GM19238 (cell line): ENCODE measurements around the gene APBB2.
"Not testable (repeated sequence)": the region's sequence is repeated elsewhere in the genome, so short reads cannot be mapped to it uniquely, and the experiment has no call there.

Experiments
- DNase-seq: peaks from one replicate; pipeline ENCODE4 v3.0.0; 2011; ENCODE audit warnings: low spot score; ENCODE audit not compliant: insufficient read length

APBB2 gene

GRCh38 chr4:41066049-41066448 lies 148.3 kb downstream of the APBB2 start:
- no peak for DNase-seq

DNA sequence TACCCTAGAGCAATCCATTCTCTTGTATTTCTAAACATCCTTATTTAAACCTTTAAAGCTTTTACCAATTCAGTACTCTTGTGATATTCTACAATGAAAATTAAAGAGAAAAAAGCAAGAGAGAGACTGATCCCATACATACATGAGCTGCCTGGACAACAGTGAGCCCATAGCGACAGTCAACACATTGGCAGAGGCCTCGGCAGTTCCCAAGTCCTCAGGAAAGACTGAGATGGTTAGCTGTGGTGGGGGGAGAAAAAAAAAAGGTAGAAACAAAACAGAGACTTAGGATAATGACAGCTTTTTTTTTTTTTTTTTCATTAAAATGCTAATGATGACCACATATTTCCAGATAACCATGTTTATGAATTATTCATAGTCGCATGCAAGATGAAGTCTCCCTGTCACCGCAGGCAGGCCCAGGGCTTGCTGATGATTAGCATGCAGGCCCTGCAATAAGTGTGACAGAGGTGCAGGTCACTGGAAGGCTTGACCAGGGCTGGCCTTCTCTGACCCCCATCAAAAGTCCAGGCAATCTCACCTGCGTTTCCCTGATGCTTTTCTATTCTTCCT lies 148.8 kb downstream of the APBB2 start:
- DNase-seq = no peak

DNA sequence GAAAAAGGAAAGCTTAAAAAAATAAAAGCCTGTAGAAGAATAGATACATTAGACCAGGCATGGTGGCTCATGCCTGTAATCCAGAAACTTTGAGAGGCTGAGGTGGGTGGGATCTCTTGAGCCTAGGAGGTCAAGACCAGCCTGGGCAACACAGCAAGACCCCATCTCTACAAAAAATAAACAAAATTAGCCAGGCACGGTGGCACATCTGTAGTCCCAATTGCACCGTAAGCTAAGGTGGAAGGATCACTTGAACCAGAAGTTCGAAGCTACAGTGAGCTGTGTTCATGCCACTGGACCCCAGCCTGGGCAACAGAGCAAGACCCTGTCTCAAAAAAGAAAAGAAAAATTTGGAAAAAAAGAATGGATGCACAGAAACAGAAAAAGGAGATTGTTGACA lies 149.4 kb downstream of the APBB2 start:
- no peak for DNase-seq

DNA sequence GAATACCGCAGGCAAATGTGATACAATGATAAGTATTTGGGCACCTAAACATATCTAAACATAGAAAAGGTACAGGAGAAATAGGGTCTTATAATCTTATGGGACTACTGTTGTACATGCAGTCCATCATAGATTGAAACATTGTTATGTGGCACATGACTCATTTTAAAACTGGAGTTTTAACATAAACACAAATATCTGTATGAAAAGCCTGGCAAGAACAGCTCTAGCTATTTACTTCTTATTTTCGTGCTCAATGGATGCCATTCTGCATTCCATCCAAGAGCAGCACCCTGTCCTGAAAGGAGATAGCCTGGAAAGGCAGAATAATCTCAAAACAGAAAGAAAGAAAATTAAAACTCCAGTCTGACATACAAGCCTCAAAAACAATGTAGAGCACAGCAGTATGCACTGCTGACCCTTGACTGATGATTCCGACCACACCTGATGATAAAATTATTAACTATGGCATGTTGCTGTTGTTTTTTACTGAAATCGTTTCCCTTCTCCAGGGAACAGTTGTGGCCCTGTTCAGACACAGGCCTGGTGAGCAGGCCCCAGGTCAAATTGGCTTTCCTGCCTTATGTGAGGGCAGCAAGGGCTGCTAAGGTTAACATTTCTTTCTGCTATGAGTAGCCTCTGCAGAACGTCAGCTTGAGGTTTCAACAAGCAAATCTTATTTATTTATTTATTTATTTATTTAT lies 152.7 kb downstream of the APBB2 start:
- no peak for DNase-seq

GRCh38 chr4:41060352-41061334 lies 153.7 kb downstream of the APBB2 start:
- DNase-seq = no peak

DNA sequence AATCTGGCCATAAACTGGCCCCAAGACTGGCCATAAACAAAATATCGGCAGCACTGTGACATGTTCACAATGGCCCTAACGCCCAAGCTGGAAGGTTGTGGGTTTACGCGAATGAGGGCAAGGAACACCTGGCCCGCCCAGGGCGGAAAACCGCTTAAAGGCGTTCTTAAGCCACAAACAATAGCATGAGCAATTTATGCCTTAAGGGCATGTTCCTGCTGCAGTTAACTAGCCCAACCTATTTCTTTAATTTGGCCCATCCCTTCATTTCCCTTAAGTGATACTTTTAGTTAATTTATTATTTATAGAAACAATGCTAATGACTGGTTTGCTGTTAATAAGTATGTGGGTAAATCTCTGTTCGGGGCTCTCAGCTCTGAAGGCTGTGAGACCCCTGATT lies 154.9 kb downstream of the APBB2 start:
- DNase-seq = not testable (repeated sequence)

DNA sequence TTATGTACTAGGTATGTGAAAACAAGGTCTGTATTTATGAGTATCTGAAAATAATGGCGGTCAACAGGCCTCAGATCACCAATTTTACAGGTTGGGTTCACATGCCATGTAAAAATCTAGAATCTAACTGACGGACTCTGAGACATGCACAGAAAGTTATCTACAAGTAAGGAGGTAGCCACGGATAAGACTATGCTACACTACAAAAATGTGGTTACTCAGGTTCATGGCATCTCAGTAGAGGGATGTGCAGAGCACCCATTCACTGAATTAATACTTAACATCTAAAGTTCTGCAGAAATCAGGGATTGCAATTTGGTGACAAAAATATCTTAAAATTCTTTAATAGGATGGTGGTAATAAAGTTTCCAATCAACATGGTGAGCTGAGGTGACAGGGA lies 155.9 kb downstream of the APBB2 start:
- no peak for DNase-seq

DNA sequence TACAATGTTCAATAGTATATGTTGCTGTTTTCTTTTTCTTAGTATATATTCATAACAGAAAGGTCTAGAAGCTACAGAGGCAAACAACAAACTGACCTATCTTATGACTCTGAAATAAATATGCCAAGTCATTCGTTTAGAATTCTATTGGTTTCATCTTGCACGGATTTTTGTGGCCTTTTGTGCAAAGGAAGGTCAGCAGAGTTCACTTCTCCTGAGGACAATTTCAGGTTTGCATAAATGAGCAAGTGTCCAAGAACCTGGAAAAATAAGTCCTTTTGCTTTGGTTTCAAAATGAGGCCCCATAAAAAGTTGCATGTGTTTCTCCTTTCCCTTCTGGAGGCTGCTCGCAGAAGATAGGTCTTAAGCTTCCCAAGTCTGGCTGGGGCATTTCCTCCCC lies 156.9 kb downstream of the APBB2 start:
- DNase-seq = no peak

GRCh38 chr4:41052287-41052686 lies 162.1 kb downstream of the APBB2 start:
- no peak for DNase-seq

- DNase-seq = no peak
Measured at GRCh38 chr4:41050880-41051775, 163.2 kb downstream of the APBB2 start.

DNA sequence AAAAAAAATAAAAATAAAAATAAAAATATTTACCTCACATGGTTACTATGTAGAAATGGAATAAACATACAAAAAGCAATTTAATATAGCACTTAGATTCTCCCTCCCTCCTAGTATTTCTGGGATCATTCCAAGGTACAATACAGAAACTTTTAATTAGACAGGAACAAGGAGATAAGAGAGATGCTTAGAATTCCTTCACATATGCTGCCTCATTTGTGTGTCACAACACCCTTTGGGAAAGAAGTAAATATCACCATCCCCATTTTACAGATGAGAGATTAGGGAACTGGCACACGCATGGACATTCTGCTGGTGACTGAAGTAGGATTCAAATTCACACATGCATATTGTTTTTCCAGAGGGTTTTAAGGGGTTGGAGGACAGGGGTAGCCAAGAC lies 164.2 kb downstream of the APBB2 start:
- DNase-seq = no peak

GRCh38 chr4:41049176-41049575 lies 165.2 kb downstream of the APBB2 start:
- not testable (repeated sequence) for DNase-seq

- DNase-seq = no peak
Measured at GRCh38 chr4:41044791-41045190, 169.6 kb downstream of the APBB2 start.

GRCh38 chr4:41044165-41044564 lies 170.2 kb downstream of the APBB2 start:
- no peak for DNase-seq

DNA sequence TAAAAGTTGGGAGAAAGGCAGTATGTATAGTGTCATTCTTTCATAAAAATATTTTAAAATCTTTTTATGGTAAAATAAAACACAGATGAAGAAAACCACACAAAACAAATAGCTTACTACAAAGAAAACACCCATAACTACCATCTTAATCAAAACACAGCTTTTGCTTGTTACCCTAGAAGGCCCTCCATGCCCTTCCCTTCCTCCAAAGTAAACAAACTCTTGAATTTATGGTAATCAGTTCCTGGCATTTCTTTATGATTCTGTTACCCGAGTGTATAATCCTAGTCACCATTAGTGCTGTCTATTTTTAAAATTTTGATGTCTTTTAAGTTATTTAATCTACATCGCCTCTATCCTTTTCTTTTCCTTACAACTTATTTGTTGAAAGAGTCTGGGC lies 170.9 kb downstream of the APBB2 start:
- no peak for DNase-seq

DNA sequence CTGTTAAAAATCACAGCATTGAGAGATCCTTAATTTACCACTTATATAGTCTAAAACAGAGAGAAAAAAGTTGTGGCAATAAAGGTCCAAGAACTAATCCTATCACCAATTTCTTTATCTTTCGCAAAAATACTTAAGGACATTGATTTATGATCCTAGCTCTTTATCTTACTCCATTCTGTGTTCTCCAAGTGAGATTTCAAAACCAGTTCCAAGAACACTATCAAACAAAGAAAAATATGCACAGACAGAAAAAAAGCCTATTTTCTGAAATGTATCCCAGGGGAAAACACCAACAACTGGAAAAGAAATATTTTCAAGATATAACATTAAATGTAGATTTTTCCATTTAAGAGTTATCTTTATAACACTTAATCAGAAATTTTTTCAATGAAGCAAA lies 172.8 kb downstream of the APBB2 start:
- no peak for DNase-seq

GRCh38 chr4:41039317-41039716 lies 175.0 kb downstream of the APBB2 start:
- no peak for DNase-seq

DNA sequence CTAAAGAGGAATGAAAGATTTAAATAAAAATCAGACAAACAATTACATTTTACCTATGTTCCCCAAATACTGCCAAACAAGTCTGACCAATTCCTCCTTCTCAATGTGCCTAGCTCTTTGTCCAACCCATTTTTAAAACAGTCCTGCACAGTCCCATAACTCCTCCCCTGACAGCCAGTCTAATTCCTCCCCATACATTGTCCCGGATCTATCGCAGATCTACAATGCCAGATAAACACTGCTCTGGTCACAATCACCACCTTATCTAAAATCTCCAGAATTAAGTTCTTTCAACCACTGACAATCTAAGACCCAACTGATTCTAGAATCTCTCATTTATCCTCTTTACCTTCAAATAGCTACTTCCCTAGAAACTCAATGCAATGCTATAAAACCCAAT lies 176.0 kb downstream of the APBB2 start:
- no peak for DNase-seq

GRCh38 chr4:41029098-41029497 lies 185.2 kb downstream of the APBB2 start:
- no peak for DNase-seq

GRCh38 chr4:41028392-41029076 lies 185.8 kb downstream of the APBB2 start:
- DNase-seq = no peak

DNA sequence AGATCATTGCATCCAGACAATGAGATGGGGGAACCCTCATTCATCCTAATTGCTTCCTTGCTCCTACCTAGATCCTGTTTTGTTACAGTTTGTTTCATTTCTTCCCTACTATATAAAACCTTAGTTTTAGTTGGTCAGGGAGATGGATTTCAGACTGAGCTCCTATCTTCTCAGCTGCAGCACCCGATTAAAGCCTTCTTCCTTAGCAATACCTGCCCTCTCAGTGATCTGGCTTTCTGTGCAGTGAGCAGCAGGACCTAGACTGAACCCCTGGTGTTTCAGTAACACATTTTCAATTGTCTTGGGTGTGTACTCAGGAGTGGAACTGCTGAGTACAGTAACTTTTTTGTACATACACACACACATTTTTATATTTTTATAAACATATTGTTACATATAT lies 187.4 kb downstream of the APBB2 start:
- DNase-seq = no peak
